ENCODE data around the gene C1orf159.
"Not testable (repeated sequence)": the region's sequence is repeated elsewhere in the genome, so short reads cannot be mapped to it uniquely, and the experiment has no call there.

DNA sequence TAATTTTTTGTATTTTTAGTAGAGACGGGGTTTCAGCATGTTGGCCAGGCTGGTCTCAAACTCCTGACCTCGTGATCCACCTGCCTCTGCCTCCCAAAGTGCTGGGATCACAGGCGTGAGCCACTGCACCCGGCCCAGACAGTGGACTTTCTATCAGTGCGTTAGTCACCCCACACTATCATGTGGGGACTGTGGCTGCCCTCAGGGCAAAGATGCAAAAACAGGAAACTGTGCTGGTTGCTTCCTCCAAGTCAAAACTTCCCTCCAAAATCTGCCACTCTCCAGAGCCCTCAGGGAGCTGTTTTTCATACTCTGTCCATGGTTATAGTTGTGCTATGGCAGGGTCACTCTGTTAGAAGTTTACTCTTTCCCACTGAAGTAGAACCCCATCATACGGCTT, 11.7 kb downstream of the C1orf159 start:
- TF ChIP-seq, protein P1, sequence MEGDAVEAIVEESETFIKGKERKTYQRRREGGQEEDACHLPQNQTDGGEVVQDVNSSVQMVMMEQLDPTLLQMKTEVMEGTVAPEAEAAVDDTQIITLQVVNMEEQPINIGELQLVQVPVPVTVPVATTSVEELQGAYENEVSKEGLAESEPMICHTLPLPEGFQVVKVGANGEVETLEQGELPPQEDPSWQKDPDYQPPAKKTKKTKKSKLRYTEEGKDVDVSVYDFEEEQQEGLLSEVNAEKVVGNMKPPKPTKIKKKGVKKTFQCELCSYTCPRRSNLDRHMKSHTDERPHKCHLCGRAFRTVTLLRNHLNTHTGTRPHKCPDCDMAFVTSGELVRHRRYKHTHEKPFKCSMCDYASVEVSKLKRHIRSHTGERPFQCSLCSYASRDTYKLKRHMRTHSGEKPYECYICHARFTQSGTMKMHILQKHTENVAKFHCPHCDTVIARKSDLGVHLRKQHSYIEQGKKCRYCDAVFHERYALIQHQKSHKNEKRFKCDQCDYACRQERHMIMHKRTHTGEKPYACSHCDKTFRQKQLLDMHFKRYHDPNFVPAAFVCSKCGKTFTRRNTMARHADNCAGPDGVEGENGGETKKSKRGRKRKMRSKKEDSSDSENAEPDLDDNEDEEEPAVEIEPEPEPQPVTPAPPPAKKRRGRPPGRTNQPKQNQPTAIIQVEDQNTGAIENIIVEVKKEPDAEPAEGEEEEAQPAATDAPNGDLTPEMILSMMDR (IDR thresholded peaks at IDR 0.05), result not testable (repeated sequence)
- TF ChIP-seq EZH2 (IDR thresholded peaks at IDR 0.05; ENCODE audit: borderline replicate concordance, insufficient read depth, low read depth, low read length, poor library complexity, severe bottlenecking), result not testable (repeated sequence)
